Transverse colon (tissue), 4 donors: ENCODE results near the gene CASP2. TPM values are rescaled to one million over a fixed set of nuclear protein-coding genes. Genes with fewer than 3 reads are reported as not detected.

Experiments
- DNase-seq: peaks from one replicate; pipeline ENCODE4 v3.0.0-alpha.2; 2019
- H3K27ac ChIP-seq, 4 donors: fragments of 200-600 bp; sonication (generic); 2 replicates each; pipeline ENCODE4 v1.5.1; 2016 to 2018; ENCODE audit warnings: inconsistent platforms in 4 of 4
- H3K27me3 ChIP-seq: fragments of 200-600 bp; sonication (generic); 2 replicates; pipeline ENCODE4 v1.5.1; 2017; ENCODE audit warnings: inconsistent platforms
- H3K36me3 ChIP-seq, 4 donors: fragments of 200-600 bp; sonication (generic); 2 replicates each; pipeline ENCODE4 v1.5.1; 2017 to 2019; ENCODE audit warnings: inconsistent platforms in 4 of 4
- H3K4me1 ChIP-seq, 4 donors: fragments of 200-600 bp; sonication (generic); 2 replicates each; pipeline ENCODE4 v1.5.1; 2017 to 2020; ENCODE audit warnings: inconsistent platforms in 4 of 4
- H3K4me3 ChIP-seq, 4 donors: fragments of 200-600 bp; sonication (generic); 1 replicate in 1 of 4; 2 replicates in 3 of 4; pipeline versions ENCODE4 v1.5.1 to v1.6.1; 2017 to 2019; ENCODE audit warnings: inconsistent platforms in 4 of 4
- H3K9me3 ChIP-seq, 2 donors: fragments of 200-600 bp; sonication (generic); 2 replicates each; pipeline ENCODE4 v1.5.1; 2017 to 2019; ENCODE audit warnings: inconsistent platforms in 2 of 2
- CTCF ChIP-seq, 5 experiments: fragments of 200-600 bp in 3 of 5; fragments of 450-650 bp in 2 of 5; sonication (generic) in 3 of 5; IDR thresholded peaks; 1 replicate in 2 of 5; 2 replicates in 3 of 5; pipeline ENCODE4 v1.5.1; 2016 to 2017; ENCODE audit warnings: antibody characterized with exemption in 5 of 5, inconsistent platforms in 3 of 5, mild to moderate bottlenecking in 2 of 5, moderate library complexity in 1 of 5
- EP300 ChIP-seq: sonication (generic); formaldehyde crosslinking; IDR thresholded peaks from one replicate; pipeline ENCODE4 v1.6.1; 2017; ENCODE audit warnings: antibody characterized with exemption, low read depth
- POLR2A ChIP-seq: fragments of 450-650 bp; IDR thresholded peaks from one replicate; pipeline ENCODE4 v1.6.1; 2016; ENCODE audit warnings: antibody characterized with exemption, mild to moderate bottlenecking, moderate library complexity
- POLR2AphosphoS5 ChIP-seq, 3 donors: sonication (generic); formaldehyde crosslinking; IDR thresholded peaks; one replicate each; pipeline ENCODE4 v1.6.1; 2016; ENCODE audit warnings: antibody characterized with exemption in 3 of 3
- WGBS, 2 donors: methylation state at CpG; one replicate each; pipeline ENCODE4 v1.1.5; 2018; ENCODE audit warnings: low coverage in 1 of 2; 5-methylcytosine and 5-hydroxymethylcytosine counted together
- in situ Hi-C, 4 donors: fragments of 200-750 bp; cut with MboI; loops; one replicate each; pipeline versions ENCODE4 v1.15.0 to v1.15.1; 2017; ENCODE audit warnings: low sequenced_read_pairs in 3 of 4, low pct_ligation_motif_present in 1 of 4, low pct_unique_long_range_greater_than_20kb in 1 of 4
- intact Hi-C: fragments of 100-400 bp; cut with DNase I; formaldehyde crosslinking; loops from one replicate; pipeline ENCODE4 v1.15.1; 2023; ENCODE audit warnings: low total_unique reads
- total RNA-seq, 4 donors: library from RNA; depleted of rRNA; stranded (reverse); fragments of >200 nt; gene quantifications; one replicate each; pipeline ENCODE4 v1.1.0, GENCODE V29; 2016

The CASP2 gene
- total RNA-seq, 4 donors from 2014 or later: 13.5 to 38.9 (median 17.6) TPM

GRCh38 chr7:143321734-143322133 is 33.6 kb downstream of the CASP2 start:
- no peaks in the 10 kb centered on the region for H3K36me3 ChIP-seq
- H3K27ac ChIP-seq: no peak overlapping the region
- WGBS, 2 donors: 77% methylated on average over 4 of the region's 4 CpGs; no CpG with 5 or more reads in 1 of the 2 donors
- no peak for TF ChIP-seq POLR2AphosphoS5 (IDR thresholded peaks at IDR 0.05)
- no peak for TF ChIP-seq POLR2A
- TF ChIP-seq EP300: no peak
- TF ChIP-seq CTCF (IDR thresholded peaks at IDR 0.05): peak in 2 of 5 experiments; percentile 36 to 40
- intact Hi-C loops: no loop called here
- no peak overlapping the region for H3K4me3 ChIP-seq
- peak; percentile 61 for DNase-seq
- in situ Hi-C loops: no loop called here
- no peaks in the 10 kb centered on the region for H3K9me3 ChIP-seq
- peaks cover 0 to 9% (median 4%) of the 10 kb centered on the region in 4 donors for H3K4me1 ChIP-seq
- H3K27me3 ChIP-seq: no peaks in the 10 kb centered on the region

GRCh38 chr7:143322760-143323633 is 34.8 kb downstream of the CASP2 start:
- no peak overlapping the region for H3K27ac ChIP-seq
- WGBS, 2 donors: 67 to 83% methylated on average over 7 to 23 of the region's 23 CpGs

GRCh38 chr7:143323653-143324052 is 35.5 kb downstream of the CASP2 start:
- WGBS, 2 donors: 67 to 80% methylated on average over 3 to 12 of the region's 12 CpGs
- H3K27ac ChIP-seq: no peak overlapping the region
- intact Hi-C loops: no loop called here
- DNase-seq: no peak
- H3K27me3 ChIP-seq: no peaks in the 10 kb centered on the region
- TF ChIP-seq POLR2A (no peak), EP300 (no peak)
- H3K4me3 ChIP-seq: no peak overlapping the region
- H3K36me3 ChIP-seq: no peaks in the 10 kb centered on the region
- peaks cover 0 to 9% (median 4%) of the 10 kb centered on the region in 4 donors for H3K4me1 ChIP-seq
- in situ Hi-C loops: no loop called here
- H3K9me3 ChIP-seq: no peaks in the 10 kb centered on the region

More at GRCh38 chr7:143322760-143323633, 34.8 kb downstream of the CASP2 start:
- in situ Hi-C loops: no loop called here
- Histone ChIP-seq H3K36me3 (no peaks in the 10 kb centered on the region), H3K4me3 (no peak overlapping the region), H3K4me1 (peaks cover 0 to 9% (median 4%) of the 10 kb centered on the region in 4 donors), H3K9me3 (no peaks in the 10 kb centered on the region), H3K27me3 (no peaks in the 10 kb centered on the region)
- intact Hi-C loops: no loop called here
- TF ChIP-seq EP300 (no peak), CTCF (IDR thresholded peaks at IDR 0.05) (no peak), POLR2A (no peak), POLR2AphosphoS5 (IDR thresholded peaks at IDR 0.05) (no peak)
- no peak for DNase-seq

- in situ Hi-C loops (loop anchor here in 1 of 4 donors (25.0 kb wide), 1 partner anchor 313 kb away; no protein-coding TSS in a partner anchor), intact Hi-C loops (no loop called here)
- no peak for TF ChIP-seq CTCF (IDR thresholded peaks at IDR 0.05)
- no peak for TF ChIP-seq EP300
- TF ChIP-seq POLR2AphosphoS5 (IDR thresholded peaks at IDR 0.05): no peak
- TF ChIP-seq POLR2A: no peak
These were observed 37.1 kb downstream of the CASP2 start for GRCh38 chr7:143325240-143325639.

More at GRCh38 chr7:143325240-143325639, 37.1 kb downstream of the CASP2 start:
- no peak overlapping the region for H3K27ac ChIP-seq
- no peaks in the 10 kb centered on the region for H3K36me3 ChIP-seq
- peaks cover 0 to 9% (median 4%) of the 10 kb centered on the region in 4 donors for H3K4me1 ChIP-seq
- H3K9me3 ChIP-seq: no peaks in the 10 kb centered on the region
- no peak overlapping the region for H3K4me3 ChIP-seq
- no peak for DNase-seq
- 61 to 64% methylated on average over 2 of the region's 2 CpGs for WGBS, 2 donors
- H3K27me3 ChIP-seq: no peaks in the 10 kb centered on the region
